K562 (cell line): ENCODE data around the gene ZNF785. TPM values are rescaled to one million over a fixed set of nuclear protein-coding genes. Genes with fewer than 3 reads are reported as not detected.

ENCODE experiments used
- CHD7 ChIP-seq: fragments of 200-600 bp; sonication (generic); IDR thresholded peaks from one replicate; pipeline ENCODE4 v1.6.1; 2012; ENCODE audit warnings: mild to moderate bottlenecking, low read depth, low read length, inconsistent platforms
- E2F3 ChIP-seq: fragments of 250-450 bp; sonication (Bioruptor Pico); IDR thresholded peaks from 2 replicates; pipeline ENCODE4 v1.4.0; 2020; ENCODE audit warnings: mild to moderate bottlenecking
- EP300 ChIP-seq: IDR thresholded peaks from 2 replicates; pipeline ENCODE4 v1.6.1; 2012; ENCODE audit warnings: low read length, improper control_type of control experiment
- FOXJ2 ChIP-seq: fragments of 200-800 bp; sonication (Bioruptor generic); IDR thresholded peaks from 2 replicates; pipeline ENCODE4 v1.6.1; 2016; ENCODE audit warnings: missing genetic modification characterization, missing compliant biosample characterization
- HES1 ChIP-seq: fragments of 450-650 bp; IDR thresholded peaks from 2 replicates; pipeline ENCODE4 v1.6.1; 2016; ENCODE audit warnings: low read depth, mild to moderate bottlenecking, moderate library complexity
- KDM4B ChIP-seq, 2 experiments: fragments of 450-650 bp in 1 of 2; sonication (generic) in 1 of 2; IDR thresholded peaks; 2 replicates each; pipeline ENCODE4 v1.6.1; 2016 to 2017; ENCODE audit warnings: borderline replicate concordance in 2 of 2, antibody characterized with exemption in 1 of 2, low read depth in 1 of 2, mild to moderate bottlenecking in 1 of 2
- NR2C2 ChIP-seq, 2 experiments: fragments of 200-800 bp in 1 of 2; sonication (Bioruptor generic) in 1 of 2; sonication (generic) in 1 of 2; formaldehyde crosslinking in 1 of 2; IDR thresholded peaks; 2 replicates each; pipeline versions ENCODE4 v1.6.1 to v1.8.0; 2016 to 2022; ENCODE audit warnings: mild to moderate bottlenecking in 1 of 2, missing compliant biosample characterization in 1 of 2, missing genetic modification characterization in 1 of 2, missing genetic modification reagents in 1 of 2
- POLR2A ChIP-seq: fragments of 450-650 bp; conservative IDR thresholded peaks from 2 replicates; pipeline ENCODE4 v1.6.1; 2016
- SUPT5H ChIP-seq: fragments of 450-650 bp; IDR thresholded peaks from 2 replicates; pipeline ENCODE4 v1.6.1; 2016
- ZMIZ1 ChIP-seq, 2 experiments: fragments of 150-350 bp in 1 of 2; IDR thresholded peaks; 2 replicates each; pipeline ENCODE4 v1.6.1; 2012 to 2016; ENCODE audit warnings: low read depth in 2 of 2, low read length in 2 of 2, mild to moderate bottlenecking in 1 of 2, moderate library complexity in 1 of 2
- ZNF561 ChIP-seq: fragments of 450-650 bp; formaldehyde crosslinking; conservative IDR thresholded peaks from 2 replicates; pipeline ENCODE4 v1.4.0; 2020; ENCODE audit warnings: mild to moderate bottlenecking, moderate library complexity
- ZSCAN32 ChIP-seq: fragments of 450-650 bp; formaldehyde crosslinking; IDR thresholded peaks from 2 replicates; pipeline ENCODE4 v1.4.0; 2020; ENCODE audit warnings: mild to moderate bottlenecking, moderate library complexity
- polyA plus RNA-seq, 8 experiments: library from polyadenylated mRNA; depleted of rRNA in 4 of 8; stranded (reverse) in 5 of 8; unstranded in 3 of 8; fragments of >200 nt; fragmentation: Nextera tagmentation in 2 of 8; fragmentation: Illumina TruSeq in 1 of 8; extraction: Ambion mirVana in 2 of 8; extraction: Trizol in 1 of 8; gene quantifications; 2 replicates each; pipeline versions ENCODE4 v1.2.1 to v1.2.3, GENCODE V29; 2011 to 2014; ENCODE audit warnings: inconsistent platforms in 1 of 8, missing spikeins in 1 of 8
- total RNA-seq, 7 experiments: library from RNA; depleted of rRNA in 6 of 7; stranded (reverse); fragments of >200 nt in 6 of 7; fragmentation: Illumina TruSeq in 2 of 7; extraction: Trizol in 2 of 7; gene quantifications; 2 replicates each; pipeline versions ENCODE4 v1.2.1 to v1.2.3, GENCODE V29; 2011 to 2021; ENCODE audit warnings: low replicate concordance in 1 of 7

ZNF785 gene
- total and polyA plus RNA-seq, 9 of the 15 experiments (the other 6 are each of a cell fraction or from before 2014, with no cell fraction given), result 0.64 to 11.0 (median 6.4) TPM

- no peak for TF ChIP-seq CHD7
- TF ChIP-seq ZMIZ1 (IDR thresholded peaks at IDR 0.05; ENCODE audit: low read depth in 2 of 2, low read length in 2 of 2), result no peak
- peak in 1 of 2 experiments; percentile 32; a peak in 1 of 4 replicates for TF ChIP-seq KDM4B (IDR thresholded peaks at IDR 0.05; ENCODE audit: borderline replicate concordance in 2 of 2, low read depth in 1 of 2)
- peak; percentile 86 for TF ChIP-seq NR2C2 (CRISPR knock-in tag; IDR thresholded peaks at IDR 0.05)
- TF ChIP-seq NR2C2 (tag; IDR thresholded peaks at IDR 0.05), result peak; percentile 99
- TF ChIP-seq ZNF561 (CRISPR knock-in tag), result no peak
- TF ChIP-seq E2F3 (CRISPR knock-in tag), result no peak
- no peak for TF ChIP-seq EP300
- TF ChIP-seq SUPT5H, result no peak
- TF ChIP-seq FOXJ2 (tag), result no peak
- TF ChIP-seq POLR2A, result no peak
- no peak for TF ChIP-seq HES1
- no peak for TF ChIP-seq ZSCAN32
Observed at GRCh38 chr16:30534368-30535105, 51.0 kb downstream of the ZNF785 start, which contains the start of gene ZNF747 (continued).
